Medulla oblongata (tissue), 1 donor: ENCODE results near the gene RFNG.
A peak's percentile ranks its signal among the peaks of the same experiment; 100 is the strongest.

ENCODE experiments used
- DNase-seq: peaks from one replicate; pipeline ENCODE4 v3.0.0-alpha.2; 2015; ENCODE audit errors: extremely low spot score

The RFNG gene

GRCh38 chr17:82025401-82026107 lies 26.1 kb downstream of the RFNG start:
- no peak for DNase-seq

GRCh38 chr17:82024859-82025258 lies 26.8 kb downstream of the RFNG start:
- DNase-seq, result no peak

GRCh38 chr17:82023447-82024241 lies 28.0 kb downstream of the RFNG start:
- DNase-seq, result no peak

GRCh38 chr17:82022981-82023446 lies 28.6 kb downstream of the RFNG start, which contains the start of gene LRRC45:
Gene LRRC45 (plus strand): TSS chr17:82023305. CDS start chr17:82023644, 339 bp downstream.
- DNase-seq, result peak; percentile 99

GRCh38 chr17:82022310-82022980 lies 29.2 kb downstream of the RFNG start, which contains the start of gene CENPX:
Gene CENPX (minus strand): TSS chr17:82022878. CDS start chr17:82022861, 17 bp downstream.
- DNase-seq, result no peak

- no peak for DNase-seq
Observed at GRCh38 chr17:82021900-82022309, 29.7 kb downstream of the RFNG start.

- DNase-seq, result peak; percentile 82
Observed at GRCh38 chr17:82021107-82021899, 30.3 kb downstream of the RFNG start.

- peak; percentile 29 for DNase-seq
Observed at GRCh38 chr17:82020572-82021106, 31.0 kb downstream of the RFNG start.

GRCh38 chr17:82019690-82020571 lies 31.7 kb downstream of the RFNG start:
- DNase-seq, result no peak

GRCh38 chr17:82018989-82019689 lies 32.5 kb downstream of the RFNG start:
- DNase-seq, result no peak

- DNase-seq, result no peak
Observed at GRCh38 chr17:82018152-82018988, 33.2 kb downstream of the RFNG start.

GRCh38 chr17:82017612-82018151 lies 33.9 kb downstream of the RFNG start:
- no peak for DNase-seq

GRCh38 chr17:82016875-82017459 lies 34.6 kb downstream of the RFNG start:
- DNase-seq, result no peak

GRCh38 chr17:82016061-82016874 lies 35.3 kb downstream of the RFNG start:
- no peak for DNase-seq

- DNase-seq, result no peak
Observed at GRCh38 chr17:82015311-82015971, 36.2 kb downstream of the RFNG start.

GRCh38 chr17:82014971-82015310 lies 36.7 kb downstream of the RFNG start:
- no peak for DNase-seq

- no peak for DNase-seq
Observed at GRCh38 chr17:82014432-82014831, 37.2 kb downstream of the RFNG start.
